Measurements from ENCODE around the gene ZC3H12A.

DNA sequence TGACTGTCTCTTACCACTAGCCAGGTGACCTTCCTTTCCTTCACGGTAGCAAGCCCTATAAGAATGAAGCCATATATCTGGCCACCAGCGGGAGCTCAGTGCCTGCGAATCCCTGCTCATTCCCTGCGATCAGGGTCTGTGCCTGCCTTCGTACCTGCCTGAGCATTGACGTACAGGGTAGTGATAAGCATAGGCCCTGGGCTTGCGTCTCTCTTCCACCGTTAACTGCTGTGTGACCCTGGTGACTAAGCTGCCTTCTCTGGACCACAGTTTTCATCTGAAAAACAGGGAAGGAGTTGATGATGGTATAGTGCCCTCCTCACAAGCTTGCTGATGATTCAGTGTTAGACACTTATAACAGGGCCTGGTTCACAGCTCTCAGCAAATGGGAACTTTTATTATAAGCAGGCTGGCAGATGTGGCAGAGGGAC, 4.1 kb downstream of the ZC3H12A start:
- TF ChIP-seq ZNF426 (tag by site-specific recombination; IDR thresholded peaks at IDR 0.05) (no peak), KLF8 (tag by site-specific recombination; IDR thresholded peaks at IDR 0.05) (no peak), SCRT2 (tag by site-specific recombination; IDR thresholded peaks at IDR 0.05) (no peak), ZFP41 (tag by site-specific recombination; IDR thresholded peaks at IDR 0.05; ENCODE audit: borderline replicate concordance) (no peak), ZNF777 (tag by site-specific recombination; IDR thresholded peaks at IDR 0.05; ENCODE audit: borderline replicate concordance) (no peak), TCF7L2 (IDR thresholded peaks at IDR 0.05; ENCODE audit: borderline replicate concordance, low read depth, low read length) (no peak), YY1 (tag by site-specific recombination; IDR thresholded peaks at IDR 0.05) (no peak), ZNF133 (tag by site-specific recombination; IDR thresholded peaks at IDR 0.05) (no peak)
- TF ChIP-seq, protein P1, sequence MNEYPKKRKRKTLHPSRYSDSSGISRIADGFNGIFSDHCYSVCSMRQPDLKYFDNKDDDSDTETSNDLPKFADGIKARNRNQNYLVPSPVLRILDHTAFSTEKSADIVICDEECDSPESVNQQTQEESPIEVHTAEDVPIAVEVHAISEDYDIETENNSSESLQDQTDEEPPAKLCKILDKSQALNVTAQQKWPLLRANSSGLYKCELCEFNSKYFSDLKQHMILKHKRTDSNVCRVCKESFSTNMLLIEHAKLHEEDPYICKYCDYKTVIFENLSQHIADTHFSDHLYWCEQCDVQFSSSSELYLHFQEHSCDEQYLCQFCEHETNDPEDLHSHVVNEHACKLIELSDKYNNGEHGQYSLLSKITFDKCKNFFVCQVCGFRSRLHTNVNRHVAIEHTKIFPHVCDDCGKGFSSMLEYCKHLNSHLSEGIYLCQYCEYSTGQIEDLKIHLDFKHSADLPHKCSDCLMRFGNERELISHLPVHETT (tag by site-specific recombination; IDR thresholded peaks at IDR 0.05): no peak
- TF ChIP-seq, protein P2, sequence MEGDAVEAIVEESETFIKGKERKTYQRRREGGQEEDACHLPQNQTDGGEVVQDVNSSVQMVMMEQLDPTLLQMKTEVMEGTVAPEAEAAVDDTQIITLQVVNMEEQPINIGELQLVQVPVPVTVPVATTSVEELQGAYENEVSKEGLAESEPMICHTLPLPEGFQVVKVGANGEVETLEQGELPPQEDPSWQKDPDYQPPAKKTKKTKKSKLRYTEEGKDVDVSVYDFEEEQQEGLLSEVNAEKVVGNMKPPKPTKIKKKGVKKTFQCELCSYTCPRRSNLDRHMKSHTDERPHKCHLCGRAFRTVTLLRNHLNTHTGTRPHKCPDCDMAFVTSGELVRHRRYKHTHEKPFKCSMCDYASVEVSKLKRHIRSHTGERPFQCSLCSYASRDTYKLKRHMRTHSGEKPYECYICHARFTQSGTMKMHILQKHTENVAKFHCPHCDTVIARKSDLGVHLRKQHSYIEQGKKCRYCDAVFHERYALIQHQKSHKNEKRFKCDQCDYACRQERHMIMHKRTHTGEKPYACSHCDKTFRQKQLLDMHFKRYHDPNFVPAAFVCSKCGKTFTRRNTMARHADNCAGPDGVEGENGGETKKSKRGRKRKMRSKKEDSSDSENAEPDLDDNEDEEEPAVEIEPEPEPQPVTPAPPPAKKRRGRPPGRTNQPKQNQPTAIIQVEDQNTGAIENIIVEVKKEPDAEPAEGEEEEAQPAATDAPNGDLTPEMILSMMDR (tag by site-specific recombination; IDR thresholded peaks at IDR 0.05): no peak
